Activated CD4-positive, CD25-positive, alpha-beta regulatory T cell treated with anti-CD3 and anti-CD28 coated beads, Interleukin-2, amount 50 U/mL, for 72 hours (primary cell): ENCODE measurements around the gene TMSB15B.
"Not testable (repeated sequence)": the region's sequence is repeated elsewhere in the genome, so short reads cannot be mapped to it uniquely, and the experiment has no call there.

ENCODE experiments used
- DNase-seq: peaks from one replicate; pipeline ENCODE4 v3.0.0; 2021

TMSB15B gene

GRCh38 chrX:103962411-103963278, at the start of gene TMSB15B:
TSS of gene TMSB15B (plus strand) at chrX:103962627.
- DNase-seq: not testable (repeated sequence)

- DNase-seq: no peak
Observed at GRCh38 chrX:103913356-103914020, 48.9 kb upstream of the TMSB15B start.

- DNase-seq: peak; percentile 38
Observed at GRCh38 chrX:103918050-103918449, 44.4 kb upstream of the TMSB15B start.

- peak; percentile 63 for DNase-seq
Observed at GRCh38 chrX:103918571-103919269, 43.7 kb upstream of the TMSB15B start.

GRCh38 chrX:103919270-103919637, 43.2 kb upstream of the TMSB15B start:
- DNase-seq: no peak

GRCh38 chrX:103920515-103920914, 41.9 kb upstream of the TMSB15B start:
- DNase-seq: not testable (repeated sequence)

GRCh38 chrX:103927030-103927429, 35.4 kb upstream of the TMSB15B start:
- DNase-seq: no peak

GRCh38 chrX:103927633-103928032, 34.8 kb upstream of the TMSB15B start:
- no peak for DNase-seq

- no peak for DNase-seq
Observed at GRCh38 chrX:103932133-103932532, 30.3 kb upstream of the TMSB15B start.

- DNase-seq: not testable (repeated sequence)
Observed at GRCh38 chrX:103940257-103940656, 22.2 kb upstream of the TMSB15B start.

GRCh38 chrX:103941201-103941975, 21.0 kb upstream of the TMSB15B start:
- no peak for DNase-seq

- no peak for DNase-seq
Observed at GRCh38 chrX:103949506-103949905, 12.9 kb upstream of the TMSB15B start.

- no peak for DNase-seq
Observed at GRCh38 chrX:103953353-103953752, 9.1 kb upstream of the TMSB15B start.

GRCh38 chrX:103954259-103954658, 8.2 kb upstream of the TMSB15B start:
- no peak for DNase-seq

- DNase-seq: not testable (repeated sequence)
Observed at GRCh38 chrX:103960599-103960998, 1.8 kb upstream of the TMSB15B start.

GRCh38 chrX:103983508-103983907, 21.1 kb downstream of the TMSB15B start:
- not testable (repeated sequence) for DNase-seq

GRCh38 chrX:103999234-103999633, 36.8 kb downstream of the TMSB15B start:
- DNase-seq: no peak

- DNase-seq: no peak
Observed at GRCh38 chrX:104008831-104009230, 46.4 kb downstream of the TMSB15B start.

GRCh38 chrX:104013158-104013557, 50.7 kb downstream of the TMSB15B start:
- no peak for DNase-seq

- DNase-seq: no peak
Observed at GRCh38 chrX:104013606-104014005, 51.2 kb downstream of the TMSB15B start, which contains the start of gene H2BW1. TSS of gene H2BW1 (minus strand) at chrX:104013708. CDS start at chrX:104013576, 132 bp downstream.

- DNase-seq: not testable (repeated sequence)
Observed at GRCh38 chrX:104015576-104015975, 53.1 kb downstream of the TMSB15B start.
